Measurements from ENCODE around the gene PIK3CD.
"Not testable (repeated sequence)": the region's sequence is repeated elsewhere in the genome, so short reads cannot be mapped to it uniquely, and the experiment has no call there.

DNA sequence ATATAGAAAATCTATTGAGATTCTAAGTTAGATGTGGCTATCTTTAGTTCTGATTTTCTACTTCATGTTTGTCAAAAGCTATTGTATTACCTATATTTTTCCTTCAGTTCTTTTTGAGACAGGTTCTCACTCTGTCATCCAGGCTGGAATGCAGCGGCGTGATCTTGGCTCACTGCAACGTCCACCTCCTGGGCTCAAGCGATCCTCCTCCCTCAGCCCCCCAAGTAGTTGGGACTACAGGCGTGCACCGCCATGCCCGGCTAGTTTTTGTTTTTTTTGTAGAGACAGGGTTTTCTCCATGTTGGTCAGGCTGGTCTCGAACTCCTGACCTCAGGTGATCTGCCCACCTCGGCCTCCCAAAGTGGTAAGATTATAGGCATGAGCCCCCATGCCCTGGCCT is 96.9 kb downstream of the PIK3CD start:
- TF ChIP-seq POLR2A (IDR thresholded peaks at IDR 0.05), result not testable (repeated sequence)
- TF ChIP-seq, protein P1, sequence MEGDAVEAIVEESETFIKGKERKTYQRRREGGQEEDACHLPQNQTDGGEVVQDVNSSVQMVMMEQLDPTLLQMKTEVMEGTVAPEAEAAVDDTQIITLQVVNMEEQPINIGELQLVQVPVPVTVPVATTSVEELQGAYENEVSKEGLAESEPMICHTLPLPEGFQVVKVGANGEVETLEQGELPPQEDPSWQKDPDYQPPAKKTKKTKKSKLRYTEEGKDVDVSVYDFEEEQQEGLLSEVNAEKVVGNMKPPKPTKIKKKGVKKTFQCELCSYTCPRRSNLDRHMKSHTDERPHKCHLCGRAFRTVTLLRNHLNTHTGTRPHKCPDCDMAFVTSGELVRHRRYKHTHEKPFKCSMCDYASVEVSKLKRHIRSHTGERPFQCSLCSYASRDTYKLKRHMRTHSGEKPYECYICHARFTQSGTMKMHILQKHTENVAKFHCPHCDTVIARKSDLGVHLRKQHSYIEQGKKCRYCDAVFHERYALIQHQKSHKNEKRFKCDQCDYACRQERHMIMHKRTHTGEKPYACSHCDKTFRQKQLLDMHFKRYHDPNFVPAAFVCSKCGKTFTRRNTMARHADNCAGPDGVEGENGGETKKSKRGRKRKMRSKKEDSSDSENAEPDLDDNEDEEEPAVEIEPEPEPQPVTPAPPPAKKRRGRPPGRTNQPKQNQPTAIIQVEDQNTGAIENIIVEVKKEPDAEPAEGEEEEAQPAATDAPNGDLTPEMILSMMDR (IDR thresholded peaks at IDR 0.05), result not testable (repeated sequence)

Measured in esophagus squamous epithelium (tissue), 4 donors.